PC-9 (cell line): ENCODE results near the gene EEPD1.

Source experiments
- CTCF ChIP-seq: fragments of 200-600 bp; sonication (generic); conservative IDR thresholded peaks from 2 replicates; pipeline ENCODE4 v1.6.1; 2017; ENCODE audit warnings: mixed run types, antibody characterized with exemption, mild to moderate bottlenecking, moderate library complexity
- EZH2 ChIP-seq: fragments of 200-600 bp; sonication (generic); IDR thresholded peaks from 2 replicates; pipeline ENCODE4 v1.8.0; 2017; ENCODE audit warnings: antibody characterized with exemption, low read depth

GRCh38 chr7:36266190-36266589 lies 113.1 kb downstream of the EEPD1 start:
- TF ChIP-seq CTCF, result no peak
- TF ChIP-seq EZH2, result no peak
